HG03432 (cell line): ENCODE results near the gene ERICH6B.
A peak's percentile ranks its signal among the peaks of the same experiment; 100 is the strongest.

Experiments
- ATAC-seq: cut with Tn5 transposase; IDR thresholded peaks from one replicate; pipeline ENCODE4 v1.9.1; 2021; ENCODE audit warnings: mild to moderate bottlenecking, moderate library complexity; ENCODE audit not compliant: unreplicated experiment

Gene ERICH6B

GRCh38 chr13:45545686-45546409 lies 69.7 kb downstream of the ERICH6B start:
- no peak for ATAC-seq

GRCh38 chr13:45544520-45544919 lies 71.0 kb downstream of the ERICH6B start:
- no peak for ATAC-seq

- no peak for ATAC-seq
Observed at GRCh38 chr13:45542878-45543277, 72.7 kb downstream of the ERICH6B start.

- no peak for ATAC-seq
Observed at GRCh38 chr13:45542391-45542790, 73.1 kb downstream of the ERICH6B start.

GRCh38 chr13:45541806-45542205 lies 73.7 kb downstream of the ERICH6B start:
- ATAC-seq: no peak

GRCh38 chr13:45540864-45541263 lies 74.7 kb downstream of the ERICH6B start:
- ATAC-seq: no peak

GRCh38 chr13:45540195-45540594 lies 75.3 kb downstream of the ERICH6B start:
- no peak for ATAC-seq

- peak; percentile 55 for ATAC-seq
Observed at GRCh38 chr13:45538382-45538781, 77.2 kb downstream of the ERICH6B start.

- ATAC-seq: no peak
Observed at GRCh38 chr13:45537516-45537915, 78.0 kb downstream of the ERICH6B start.

GRCh38 chr13:45536224-45536623 lies 79.3 kb downstream of the ERICH6B start:
- no peak for ATAC-seq

GRCh38 chr13:45534604-45535003 lies 80.9 kb downstream of the ERICH6B start:
- ATAC-seq: no peak

GRCh38 chr13:45529758-45530157 lies 85.8 kb downstream of the ERICH6B start:
- no peak for ATAC-seq

GRCh38 chr13:45527699-45528462 lies 87.7 kb downstream of the ERICH6B start:
- ATAC-seq: no peak

- no peak for ATAC-seq
Observed at GRCh38 chr13:45522571-45522970, 93.0 kb downstream of the ERICH6B start.

- ATAC-seq: no peak
Observed at GRCh38 chr13:45521297-45521696, 94.2 kb downstream of the ERICH6B start.

- ATAC-seq: no peak
Observed at GRCh38 chr13:45519493-45519892, 96.0 kb downstream of the ERICH6B start.

- ATAC-seq: no peak
Observed at GRCh38 chr13:45518525-45519245, 96.9 kb downstream of the ERICH6B start.

GRCh38 chr13:45516757-45517156 lies 98.8 kb downstream of the ERICH6B start:
- ATAC-seq: no peak

- no peak for ATAC-seq
Observed at GRCh38 chr13:45512098-45512496, 103.4 kb downstream of the ERICH6B start.

- peak; percentile 46 for ATAC-seq
Observed at GRCh38 chr13:45511310-45512097, 104.0 kb downstream of the ERICH6B start.

- ATAC-seq: no peak
Observed at GRCh38 chr13:45510672-45511071, 104.9 kb downstream of the ERICH6B start.
